GM18511 (cell line): ENCODE measurements around the gene TMSB4X.
A peak's percentile ranks its signal among the peaks of the same experiment; 100 is the strongest.
"Not testable (repeated sequence)": the region's sequence is repeated elsewhere in the genome, so short reads cannot be mapped to it uniquely, and the experiment has no call there.

Experiments
- ATAC-seq: cut with Tn5 transposase; IDR thresholded peaks from one replicate; pipeline ENCODE4 v1.9.1; 2021; ENCODE audit warnings: mild to moderate bottlenecking, moderate library complexity; ENCODE audit not compliant: unreplicated experiment

The TMSB4X gene

GRCh38 chrX:12954981-12955380, 19.9 kb upstream of the TMSB4X start:
- no peak for ATAC-seq

- peak; percentile 60 for ATAC-seq
Measured at GRCh38 chrX:12955882-12956703, 18.8 kb upstream of the TMSB4X start.

GRCh38 chrX:12956704-12957534, 18.0 kb upstream of the TMSB4X start:
- ATAC-seq, result peak; percentile 87

- no peak for ATAC-seq
Measured at GRCh38 chrX:12958059-12958458, 16.9 kb upstream of the TMSB4X start.

GRCh38 chrX:12958461-12958860, 16.4 kb upstream of the TMSB4X start:
- no peak for ATAC-seq

GRCh38 chrX:12961196-12961718, 13.7 kb upstream of the TMSB4X start:
- ATAC-seq, result no peak

- peak; percentile 77 for ATAC-seq
Measured at GRCh38 chrX:12962041-12962504, 12.8 kb upstream of the TMSB4X start.

- not testable (repeated sequence) for ATAC-seq
Measured at GRCh38 chrX:12963210-12963850, 11.6 kb upstream of the TMSB4X start.

- ATAC-seq, result no peak
Measured at GRCh38 chrX:12965131-12965940, 9.6 kb upstream of the TMSB4X start.

- ATAC-seq, result no peak
Measured at GRCh38 chrX:12966151-12966550, 8.8 kb upstream of the TMSB4X start.

- no peak for ATAC-seq
Measured at GRCh38 chrX:12967711-12968465, 7.0 kb upstream of the TMSB4X start.

GRCh38 chrX:12970691-12971202, 4.2 kb upstream of the TMSB4X start:
- ATAC-seq, result no peak

- ATAC-seq, result no peak
Measured at GRCh38 chrX:12971282-12972003, 3.5 kb upstream of the TMSB4X start.

GRCh38 chrX:12972243-12972642, 2.7 kb upstream of the TMSB4X start:
- no peak for ATAC-seq

GRCh38 chrX:12972878-12973560, 1.9 kb upstream of the TMSB4X start:
- ATAC-seq, result no peak

- ATAC-seq, result no peak
Measured at GRCh38 chrX:12973561-12974304, 1.2 kb upstream of the TMSB4X start.

- ATAC-seq, result no peak
Measured at GRCh38 chrX:12974305-12974795, 560 bp upstream of the TMSB4X start.
